Fibroblast of pulmonary artery (primary cell): ENCODE data around the gene CCR2.
A peak's percentile ranks its signal among the peaks of the same experiment; 100 is the strongest.

Experiments used
- DNase-seq: peaks from one replicate; pipeline ENCODE4 v3.0.0-alpha.2; 2010; ENCODE audit warnings: low read depth
- H3K4me3 ChIP-seq: replicated peaks from 2 replicates; pipeline ENCODE4 v1.5.1; 2011; ENCODE audit warnings: low read depth, mild to moderate bottlenecking, control low read depth, low read length, moderate library complexity
- CTCF ChIP-seq: IDR thresholded peaks from 2 replicates; pipeline ENCODE4 v1.5.1; 2011; ENCODE audit warnings: mild to moderate bottlenecking, control low read depth, low read length, inconsistent platforms; ENCODE audit errors: missing control alignments

CCR2 gene

GRCh38 chr3:46375814-46376213 is 21.9 kb downstream of the CCR2 start:
- DNase-seq, result no peak
- no peak overlapping the region for H3K4me3 ChIP-seq
- no peak for TF ChIP-seq CTCF

- no peak overlapping the region for H3K4me3 ChIP-seq
- peak; percentile 62 for DNase-seq
- peak; percentile 77 for TF ChIP-seq CTCF
Observed at GRCh38 chr3:46378426-46378942, 24.6 kb downstream of the CCR2 start.

- H3K4me3 ChIP-seq, result no peak overlapping the region
- TF ChIP-seq CTCF, result no peak
- no peak for DNase-seq
Observed at GRCh38 chr3:46380471-46381221, 26.7 kb downstream of the CCR2 start.

GRCh38 chr3:46381625-46382024 is 27.7 kb downstream of the CCR2 start:
- H3K4me3 ChIP-seq, result no peak overlapping the region
- TF ChIP-seq CTCF, result no peak
- no peak for DNase-seq

- no peak overlapping the region for H3K4me3 ChIP-seq
- no peak for DNase-seq
- no peak for TF ChIP-seq CTCF
Observed at GRCh38 chr3:46383211-46383950, 29.5 kb downstream of the CCR2 start.

GRCh38 chr3:46383951-46384330 is 30.0 kb downstream of the CCR2 start:
- no peak for TF ChIP-seq CTCF
- no peak overlapping the region for H3K4me3 ChIP-seq
- DNase-seq, result no peak
